GM21447 (cell line): Measurements from ENCODE around the gene KRT75.
"Not testable (repeated sequence)": the region's sequence is repeated elsewhere in the genome, so short reads cannot be mapped to it uniquely, and the experiment has no call there.

Experiments
- ATAC-seq: cut with Tn5 transposase; IDR thresholded peaks from one replicate; pipeline ENCODE4 v1.9.1; 2021; ENCODE audit not compliant: unreplicated experiment

KRT75 gene

GRCh38 chr12:52434081-52434733, at the start of gene KRT75:
KRT75 (minus strand) TSS chr12:52434371; CDS start chr12:52434304, 67 bp downstream.
- no peak for ATAC-seq

- no peak for ATAC-seq
Measured at GRCh38 chr12:52480073-52480472, 45.9 kb upstream of the KRT75 start.

- no peak for ATAC-seq
Measured at GRCh38 chr12:52477651-52478050, 43.5 kb upstream of the KRT75 start.

GRCh38 chr12:52474212-52474611, 40.0 kb upstream of the KRT75 start:
- no peak for ATAC-seq

GRCh38 chr12:52473768-52474167, 39.6 kb upstream of the KRT75 start, which contains the start of gene KRT6C:
KRT6C (minus strand) TSS chr12:52473805; CDS start chr12:52473737, 68 bp downstream.
- ATAC-seq, result no peak

GRCh38 chr12:52469853-52470252, 35.7 kb upstream of the KRT75 start:
- no peak for ATAC-seq

- ATAC-seq, result no peak
Measured at GRCh38 chr12:52464897-52465296, 30.7 kb upstream of the KRT75 start.

- ATAC-seq, result no peak
Measured at GRCh38 chr12:52461693-52462092, 27.5 kb upstream of the KRT75 start.

- no peak for ATAC-seq
Measured at GRCh38 chr12:52458861-52459260, 24.7 kb upstream of the KRT75 start.

- no peak for ATAC-seq
Measured at GRCh38 chr12:52455821-52456220, 21.6 kb upstream of the KRT75 start.

- ATAC-seq, result no peak
Measured at GRCh38 chr12:52454411-52455201, 20.4 kb upstream of the KRT75 start.

- no peak for ATAC-seq
Measured at GRCh38 chr12:52452101-52452500, 17.9 kb upstream of the KRT75 start, which contains the start of gene KRT6B. KRT6B (minus strand) TSS chr12:52452146; CDS start chr12:52452078, 68 bp downstream.

- ATAC-seq, result no peak
Measured at GRCh38 chr12:52448228-52448627, 14.1 kb upstream of the KRT75 start.

GRCh38 chr12:52447196-52447595, 13.0 kb upstream of the KRT75 start:
- not testable (repeated sequence) for ATAC-seq

GRCh38 chr12:52446367-52447045, 12.3 kb upstream of the KRT75 start:
- no peak for ATAC-seq

GRCh38 chr12:52445876-52446275, 11.7 kb upstream of the KRT75 start:
- no peak for ATAC-seq

- ATAC-seq, result no peak
Measured at GRCh38 chr12:52444647-52445595, 10.8 kb upstream of the KRT75 start.

GRCh38 chr12:52443966-52444365, 9.8 kb upstream of the KRT75 start:
- ATAC-seq, result no peak

- no peak for ATAC-seq
Measured at GRCh38 chr12:52442600-52443061, 8.5 kb upstream of the KRT75 start.

- no peak for ATAC-seq
Measured at GRCh38 chr12:52441320-52441911, 7.2 kb upstream of the KRT75 start.
